ENCODE data around the gene SLC7A1. TPM values are rescaled to one million over a fixed set of nuclear protein-coding genes. Genes with fewer than 3 reads are reported as not detected.

The SLC7A1 gene
- total RNA-seq, 2 experiments from 2014 or later: 39.5 to 141 TPM

- POLR2A ChIA-PET: interaction anchor here (1.3 kb wide), 1 partner anchor 10 kb away, joined by 3 read pairs; the partner anchor contains the start of gene SLC7A1
- no peak overlapping the region for H3K4me3 ChIP-seq (ENCODE audit: low read depth, low read length, poor library complexity, severe bottlenecking)
Observed at GRCh38 chr13:29605860-29606526, 10.5 kb upstream of the SLC7A1 start.

GRCh38 chr13:29598321-29598720, 2.8 kb upstream of the SLC7A1 start:
- POLR2A ChIA-PET: no interaction called here
- CTCF ChIA-PET (ENCODE audit: unreplicated experiment): no interaction called here
- intact Hi-C loops (cut with micrococcal nuclease; ENCODE audit: unreplicated experiment): loop anchor here (10.0 kb wide), 2 partner anchors 706 to 1016 kb away; partner anchors contain the start of genes KATNAL1 and USPL1

More at GRCh38 chr13:29605860-29606526, 10.5 kb upstream of the SLC7A1 start:
- Histone ChIP-seq H3K27ac (ENCODE audit: low read depth, low read length, poor library complexity, severe bottlenecking) (no peak overlapping the region), H2AFZ (ENCODE audit: low read length) (no peak overlapping the region), H3K9me3 (ENCODE audit: low read length) (no peaks in the 10 kb centered on the region), H4K20me1 (ENCODE audit: insufficient read depth, low read length) (no peaks in the 10 kb centered on the region), H3K4me2 (ENCODE audit: low read length) (no peak overlapping the region), H3K79me2 (ENCODE audit: insufficient read depth, low read depth, low read length) (no peaks in the 10 kb centered on the region), H3K9me2 (ENCODE audit: insufficient read depth, low read length) (no peaks in the 10 kb centered on the region), H3K4me1 (ENCODE audit: insufficient read depth, low read length, poor library complexity, severe bottlenecking) (no peaks in the 10 kb centered on the region), H3K36me3 (ENCODE audit: insufficient read depth, low read length) (no peaks in the 10 kb centered on the region)
- TF ChIP-seq CTCF (conservative IDR thresholded peaks at IDR 0.05; ENCODE audit: low read length): no peak
- no peak for TF ChIP-seq EZH2phosphoT487 (IDR thresholded peaks at IDR 0.05; ENCODE audit: borderline replicate concordance, low read depth, low read length)
- BruUV-seq (replicated peaks): no TSS peak
- CTCF ChIA-PET (ENCODE audit: unreplicated experiment): no interaction called here
- no peak for DNase-seq (ENCODE audit: low spot score)
- intact Hi-C loops (cut with micrococcal nuclease; ENCODE audit: unreplicated experiment): no loop called here

More at GRCh38 chr13:29598321-29598720, 2.8 kb upstream of the SLC7A1 start:
- H2AFZ ChIP-seq (ENCODE audit: low read length): no peak overlapping the region
- H3K9me3 ChIP-seq (ENCODE audit: low read length): no peaks in the 10 kb centered on the region
- no peak for DNase-seq (ENCODE audit: low spot score)
- no peak overlapping the region for H3K4me3 ChIP-seq (ENCODE audit: low read depth, low read length, poor library complexity, severe bottlenecking)
- H4K20me1 ChIP-seq (ENCODE audit: insufficient read depth, low read length): peaks cover 11% of the 10 kb centered on the region
- H3K4me1 ChIP-seq (ENCODE audit: insufficient read depth, low read length, poor library complexity, severe bottlenecking): peaks cover 11% of the 10 kb centered on the region
- H3K4me2 ChIP-seq (ENCODE audit: low read length): no peak overlapping the region
- no peaks in the 10 kb centered on the region for H3K9me2 ChIP-seq (ENCODE audit: insufficient read depth, low read length)
- TF ChIP-seq CTCF (conservative IDR thresholded peaks at IDR 0.05; ENCODE audit: low read length) (no peak), EZH2phosphoT487 (IDR thresholded peaks at IDR 0.05; ENCODE audit: borderline replicate concordance, low read depth, low read length) (no peak)
- H3K79me2 ChIP-seq (ENCODE audit: insufficient read depth, low read depth, low read length): peaks cover 20% of the 10 kb centered on the region
- BruUV-seq (replicated peaks): no TSS peak
- no peak overlapping the region for H3K27ac ChIP-seq (ENCODE audit: low read depth, low read length, poor library complexity, severe bottlenecking)
- peaks cover 14% of the 10 kb centered on the region for H3K36me3 ChIP-seq (ENCODE audit: insufficient read depth, low read length)
